Neural cell (in vitro differentiated cells): Measurements from ENCODE around the gene PRR36. TPM values are rescaled to one million over a fixed set of nuclear protein-coding genes. Genes with fewer than 3 reads are reported as not detected.
"Not testable (repeated sequence)": the region's sequence is repeated elsewhere in the genome, so short reads cannot be mapped to it uniquely, and the experiment has no call there.

Experiments used
- H2AFZ ChIP-seq: fragments of 200-600, 300-800 bp; sonication (generic), shearing (Covaris generic); 2 replicates; pipeline ENCODE4 v1.6.0; 2014; ENCODE audit warnings: low read depth, mild to moderate bottlenecking, antibody characterized with exemption, low read length, moderate library complexity
- H3F3A ChIP-seq: fragments of 200-600 bp; shearing (Covaris generic); 2 replicates; pipeline ENCODE4 v1.6.1; 2016; ENCODE audit warnings: mild to moderate bottlenecking, moderate library complexity, mixed read lengths, antibody characterized with exemption, low read length; ENCODE audit not compliant: insufficient read depth, poor library complexity, severe bottlenecking
- H3K27ac ChIP-seq: fragments of 200-600, 300-800 bp; sonication (generic), shearing (Covaris generic); 2 replicates; pipeline ENCODE4 v1.5.1; 2014; ENCODE audit warnings: mild to moderate bottlenecking, low read length, moderate library complexity
- H3K27me3 ChIP-seq: fragments of 300-800, 200-600 bp; sonication (generic), shearing (Covaris generic); 2 replicates; pipeline ENCODE4 v1.6.0; 2014; ENCODE audit warnings: mild to moderate bottlenecking, low read depth, low read length, moderate library complexity; ENCODE audit not compliant: insufficient read depth
- H3K36me3 ChIP-seq: fragments of 300-800, 200-600 bp; sonication (generic), shearing (Covaris generic); 2 replicates; pipeline ENCODE4 v1.5.1; 2014; ENCODE audit warnings: mild to moderate bottlenecking, antibody characterized with exemption, low read length, moderate library complexity; ENCODE audit not compliant: insufficient read depth
- H3K4me2 ChIP-seq: fragments of 300-800, 200-600 bp; sonication (generic), shearing (Covaris generic); 2 replicates; pipeline ENCODE4 v1.6.0; 2014; ENCODE audit warnings: mild to moderate bottlenecking, low read length
- H3K4me3 ChIP-seq: fragments of 300-800, 200-600 bp; sonication (generic), shearing (Covaris generic); 2 replicates; pipeline ENCODE4 v1.5.1; 2014; ENCODE audit warnings: mild to moderate bottlenecking, low read length, moderate library complexity
- H3K79me2 ChIP-seq: fragments of 200-600 bp; shearing (Covaris generic); replicated peaks from 2 replicates; pipeline ENCODE4 v1.6.0; 2014; ENCODE audit warnings: mild to moderate bottlenecking, low read length, moderate library complexity; ENCODE audit not compliant: insufficient read depth
- H3K9ac ChIP-seq: fragments of 300-800, 200-600 bp; sonication (generic), shearing (Covaris generic); 2 replicates; pipeline ENCODE4 v1.6.1; 2016; ENCODE audit warnings: mild to moderate bottlenecking, low read length, mixed read lengths
- H3K9me2 ChIP-seq: fragments of 200-600 bp; shearing (Covaris generic); 2 replicates; pipeline ENCODE4 v1.6.1; 2016; ENCODE audit warnings: mild to moderate bottlenecking, low read length, mixed read lengths; ENCODE audit not compliant: insufficient read depth
- H3K9me3 ChIP-seq: fragments of 200-600, 300-800 bp; sonication (generic), shearing (Covaris generic); 2 replicates; pipeline ENCODE4 v1.6.1; 2016; ENCODE audit warnings: mild to moderate bottlenecking, mixed run types, low read length, moderate library complexity, mixed read lengths
- H4K20me1 ChIP-seq: fragments of 200-600 bp; shearing (Covaris generic); 2 replicates; pipeline ENCODE4 v1.6.1; 2016; ENCODE audit warnings: mild to moderate bottlenecking, mixed run types; ENCODE audit not compliant: insufficient read depth
- CTCF ChIP-seq: fragments of 450-650 bp; IDR thresholded peaks from 2 replicates; pipeline ENCODE4 v1.5.1; 2014; ENCODE audit warnings: antibody characterized with exemption, mild to moderate bottlenecking, moderate library complexity; ENCODE audit not compliant: poor library complexity, severe bottlenecking
- EP300 ChIP-seq: fragments of 450-650 bp; conservative IDR thresholded peaks from 2 replicates; pipeline ENCODE4 v1.6.1; 2014; ENCODE audit warnings: antibody characterized with exemption, mild to moderate bottlenecking, moderate library complexity; ENCODE audit not compliant: poor library complexity, severe bottlenecking
- EZH2 ChIP-seq: fragments of 200-600, 300-800 bp; shearing (Covaris generic), sonication (generic); IDR thresholded peaks from 2 replicates; pipeline ENCODE4 v1.6.1; 2014; ENCODE audit warnings: antibody characterized with exemption, low read length, borderline replicate concordance, mild to moderate bottlenecking; ENCODE audit not compliant: insufficient read depth, poor library complexity, severe bottlenecking
- MXI1 ChIP-seq: fragments of 450-650 bp; conservative IDR thresholded peaks from 2 replicates; pipeline ENCODE4 v1.6.1; 2014; ENCODE audit warnings: antibody characterized with exemption, mild to moderate bottlenecking; ENCODE audit not compliant: poor library complexity, severe bottlenecking
- POLR2AphosphoS5 ChIP-seq: IDR thresholded peaks from 2 replicates; pipeline ENCODE4 v1.6.1; 2012
- RAD21 ChIP-seq: fragments of 450-650 bp; conservative IDR thresholded peaks from 2 replicates; pipeline ENCODE4 v1.6.1; 2014; ENCODE audit warnings: antibody characterized with exemption, mild to moderate bottlenecking, moderate library complexity
- REST ChIP-seq: IDR thresholded peaks from 2 replicates; pipeline ENCODE4 v1.6.1; 2012; ENCODE audit warnings: borderline replicate concordance
- SMC3 ChIP-seq: fragments of 450-650 bp; conservative IDR thresholded peaks from 2 replicates; pipeline ENCODE4 v1.6.1; 2014; ENCODE audit warnings: antibody characterized with exemption, mild to moderate bottlenecking, moderate library complexity; ENCODE audit not compliant: poor library complexity
- TAF1 ChIP-seq: IDR thresholded peaks from 2 replicates; pipeline ENCODE4 v1.6.1; 2012; ENCODE audit warnings: low read depth
- polyA plus RNA-seq: library from polyadenylated mRNA; depleted of rRNA; stranded (reverse); fragments of >200 nt; gene quantifications from 2 replicates; pipeline ENCODE4 v1.2.3, GENCODE V29; 2014

The PRR36 gene
- polyA plus RNA-seq, 1 donor from 2014 or later, result 2.5 TPM

DNA sequence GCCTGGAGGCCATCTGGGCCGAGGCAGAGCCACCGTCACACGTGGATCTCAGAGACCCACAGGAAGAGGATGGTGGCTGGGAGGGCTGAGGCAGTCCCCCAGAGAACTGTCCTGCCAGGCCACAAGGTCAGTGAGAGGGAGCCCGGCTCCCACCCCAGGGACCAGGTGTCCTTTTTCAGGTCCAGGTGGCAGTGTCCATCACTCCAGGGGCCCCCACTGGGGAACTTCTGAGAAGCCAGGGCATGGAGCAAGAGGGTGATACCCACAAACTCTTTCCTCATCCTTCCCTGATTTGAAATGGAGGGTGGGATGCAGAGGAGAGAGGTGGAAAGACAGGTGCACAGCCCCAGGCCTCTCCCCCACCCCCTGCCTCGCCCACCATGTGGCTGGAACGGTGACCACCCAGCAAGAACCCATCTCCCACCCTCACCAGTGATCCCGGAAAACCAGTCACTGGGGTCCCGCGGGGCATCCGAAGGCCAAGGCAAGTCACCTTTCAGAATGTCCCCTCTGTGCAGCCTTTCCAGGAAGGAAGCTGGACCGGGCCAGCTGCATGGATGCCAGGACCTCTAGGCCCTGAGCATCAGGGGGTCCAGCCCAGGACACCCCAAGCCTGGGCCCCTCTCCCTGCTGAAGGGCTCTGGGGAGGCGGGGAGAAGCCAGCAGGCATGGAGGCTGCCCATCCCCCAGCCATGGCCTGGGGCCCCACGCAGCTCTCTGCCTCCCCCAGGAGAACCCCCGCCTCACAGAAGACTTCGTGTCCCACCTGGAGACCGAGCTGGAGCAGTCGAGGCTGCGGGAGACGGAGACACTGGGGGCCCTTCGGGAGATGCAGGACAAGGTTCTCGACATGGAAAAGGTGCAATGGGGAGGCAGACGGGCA, 14.1 kb downstream of the PRR36 start:
- Histone ChIP-seq H3K4me3 (no peak overlapping the region), H3K27ac (no peak overlapping the region), H4K20me1 (no peaks in the 10 kb centered on the region), H3K79me2 (no peaks in the 10 kb centered on the region), H3K27me3 (no peaks in the 10 kb centered on the region), H3K9me2 (no peaks in the 10 kb centered on the region), H2AFZ (no peak overlapping the region), H3K9ac (no peak overlapping the region), H3F3A (no peaks in the 10 kb centered on the region), H3K4me2 (no peak overlapping the region), H3K36me3 (no peaks in the 10 kb centered on the region), H3K9me3 (no peaks in the 10 kb centered on the region)
- TF ChIP-seq TAF1, result no peak
- TF ChIP-seq MXI1, result no peak
- TF ChIP-seq CTCF, result no peak
- no peak for TF ChIP-seq EP300
- no peak for TF ChIP-seq RAD21
- no peak for TF ChIP-seq POLR2AphosphoS5
- TF ChIP-seq REST, result no peak
- TF ChIP-seq EZH2, result no peak
- TF ChIP-seq SMC3, result no peak

DNA sequence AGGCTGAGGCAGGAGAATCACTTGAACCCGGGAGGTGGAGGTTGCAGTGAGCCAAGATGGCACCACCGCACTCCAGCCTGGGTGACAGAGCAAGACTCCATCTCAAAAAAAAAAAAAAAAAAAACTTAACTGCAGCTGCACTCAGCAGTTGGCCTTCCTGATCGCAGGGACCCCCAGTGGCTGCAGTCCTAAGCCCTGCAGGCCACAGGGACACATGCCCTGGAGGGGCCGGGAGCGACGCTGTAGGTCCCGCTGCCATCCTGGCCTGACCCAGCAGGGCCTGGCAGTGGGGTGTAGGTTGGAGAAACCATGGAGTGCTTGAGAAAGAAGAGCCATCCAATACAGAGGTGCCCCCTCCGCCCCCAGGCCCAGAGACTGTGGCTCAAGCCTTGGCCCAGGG, 15.1 kb downstream of the PRR36 start:
- not testable (repeated sequence) for H3F3A ChIP-seq, H3K27ac ChIP-seq, H3K36me3 ChIP-seq, H3K9me3 ChIP-seq, H3K9me2 ChIP-seq, H4K20me1 ChIP-seq, H3K4me3 ChIP-seq, H2AFZ ChIP-seq, H3K27me3 ChIP-seq, H3K4me2 ChIP-seq, H3K9ac ChIP-seq, H3K79me2 ChIP-seq
